Measurements from ENCODE around the gene DOCK8.

DNA sequence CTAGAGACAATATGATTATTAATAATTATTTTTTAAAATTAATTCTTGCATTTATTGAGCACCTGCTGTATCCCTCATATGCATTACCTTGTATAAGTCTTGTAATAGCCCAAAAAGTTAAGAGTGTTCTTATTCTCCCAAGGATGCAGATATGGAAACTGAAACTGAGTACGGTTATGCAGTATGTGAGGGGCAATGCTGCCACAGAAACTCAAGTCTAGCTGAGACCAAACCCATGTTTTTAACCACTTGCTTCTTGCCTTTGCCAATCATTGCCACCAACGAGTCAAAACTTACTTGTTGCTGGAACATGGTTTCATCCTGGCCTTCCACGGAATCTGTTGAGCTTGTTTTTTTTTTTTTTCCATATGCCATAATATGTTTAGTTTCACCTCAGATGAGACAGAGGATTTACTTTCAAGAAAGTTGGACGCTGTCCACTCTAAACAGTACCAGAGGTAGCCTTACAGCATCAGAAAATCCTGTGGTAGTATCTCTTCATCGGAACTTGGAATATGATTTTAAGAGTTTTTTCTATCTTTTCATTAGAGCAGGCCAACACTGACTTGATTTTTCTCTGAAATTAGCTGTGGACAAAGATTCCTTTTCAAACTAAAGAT lies 27.9 kb downstream of the DOCK8 start:
- TF ChIP-seq, protein P1, sequence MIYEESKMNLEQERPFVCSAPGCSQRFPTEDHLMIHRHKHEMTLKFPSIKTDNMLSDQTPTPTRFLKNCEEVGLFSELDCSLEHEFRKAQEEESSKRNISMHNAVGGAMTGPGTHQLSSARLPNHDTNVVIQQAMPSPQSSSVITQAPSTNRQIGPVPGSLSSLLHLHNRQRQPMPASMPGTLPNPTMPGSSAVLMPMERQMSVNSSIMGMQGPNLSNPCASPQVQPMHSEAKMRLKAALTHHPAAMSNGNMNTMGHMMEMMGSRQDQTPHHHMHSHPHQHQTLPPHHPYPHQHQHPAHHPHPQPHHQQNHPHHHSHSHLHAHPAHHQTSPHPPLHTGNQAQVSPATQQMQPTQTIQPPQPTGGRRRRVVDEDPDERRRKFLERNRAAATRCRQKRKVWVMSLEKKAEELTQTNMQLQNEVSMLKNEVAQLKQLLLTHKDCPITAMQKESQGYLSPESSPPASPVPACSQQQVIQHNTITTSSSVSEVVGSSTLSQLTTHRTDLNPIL (CRISPR knock-in tag; IDR thresholded peaks at IDR 0.05; ENCODE audit: low read depth), result no peak
- TF ChIP-seq, protein P2, sequence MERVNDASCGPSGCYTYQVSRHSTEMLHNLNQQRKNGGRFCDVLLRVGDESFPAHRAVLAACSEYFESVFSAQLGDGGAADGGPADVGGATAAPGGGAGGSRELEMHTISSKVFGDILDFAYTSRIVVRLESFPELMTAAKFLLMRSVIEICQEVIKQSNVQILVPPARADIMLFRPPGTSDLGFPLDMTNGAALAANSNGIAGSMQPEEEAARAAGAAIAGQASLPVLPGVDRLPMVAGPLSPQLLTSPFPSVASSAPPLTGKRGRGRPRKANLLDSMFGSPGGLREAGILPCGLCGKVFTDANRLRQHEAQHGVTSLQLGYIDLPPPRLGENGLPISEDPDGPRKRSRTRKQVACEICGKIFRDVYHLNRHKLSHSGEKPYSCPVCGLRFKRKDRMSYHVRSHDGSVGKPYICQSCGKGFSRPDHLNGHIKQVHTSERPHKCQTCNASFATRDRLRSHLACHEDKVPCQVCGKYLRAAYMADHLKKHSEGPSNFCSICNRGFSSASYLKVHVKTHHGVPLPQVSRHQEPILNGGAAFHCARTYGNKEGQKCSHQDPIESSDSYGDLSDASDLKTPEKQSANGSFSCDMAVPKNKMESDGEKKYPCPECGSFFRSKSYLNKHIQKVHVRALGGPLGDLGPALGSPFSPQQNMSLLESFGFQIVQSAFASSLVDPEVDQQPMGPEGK (CRISPR knock-in tag; IDR thresholded peaks at IDR 0.05; ENCODE audit: borderline replicate concordance), result no peak
- no peak for TF ChIP-seq GLIS3 (CRISPR knock-in tag; IDR thresholded peaks at IDR 0.05)
- no peak for TF ChIP-seq ZFP3 (CRISPR knock-in tag; IDR thresholded peaks at IDR 0.05)
- TF ChIP-seq ZNF70 (CRISPR knock-in tag; IDR thresholded peaks at IDR 0.05), result no peak
- TF ChIP-seq ARNTL (CRISPR knock-in tag; IDR thresholded peaks at IDR 0.05; ENCODE audit: borderline replicate concordance, low read depth), result no peak
- no peak for TF ChIP-seq ESRRG (CRISPR knock-in tag; IDR thresholded peaks at IDR 0.05)
- no peak for TF ChIP-seq PPARA (CRISPR knock-in tag; IDR thresholded peaks at IDR 0.05; ENCODE audit: borderline replicate concordance)
- no peak for TF ChIP-seq ISL1 (CRISPR knock-in tag; IDR thresholded peaks at IDR 0.05)
- TF ChIP-seq BACH2 (CRISPR knock-in tag; IDR thresholded peaks at IDR 0.05; ENCODE audit: borderline replicate concordance), result no peak
- no peak for TF ChIP-seq TOX (CRISPR knock-in tag; IDR thresholded peaks at IDR 0.05; ENCODE audit: borderline replicate concordance)
- TF ChIP-seq RARB (CRISPR knock-in tag; IDR thresholded peaks at IDR 0.05), result no peak
- no peak for TF ChIP-seq TCF4 (CRISPR knock-in tag; IDR thresholded peaks at IDR 0.05; ENCODE audit: borderline replicate concordance)
- TF ChIP-seq OSR1 (CRISPR knock-in tag; IDR thresholded peaks at IDR 0.05), result no peak

Measured in SK-N-SH treated with all-trans-retinoic acid at 6 μM for 48 hours (cell line).